K562 (cell line): ENCODE measurements around the gene COL8A2. TPM values are rescaled to one million over a fixed set of nuclear protein-coding genes. Genes with fewer than 3 reads are reported as not detected.
A peak's percentile ranks its signal among the peaks of the same experiment; 100 is the strongest.

Source experiments
- ARID4B ChIP-seq: sonication (generic); formaldehyde crosslinking; IDR thresholded peaks from 2 replicates; pipeline ENCODE4 v1.8.0; 2022; ENCODE audit warnings: mild to moderate bottlenecking, missing genetic modification reagents
- HMBOX1 ChIP-seq: sonication (generic); IDR thresholded peaks from 2 replicates; pipeline ENCODE4 v1.6.1; 2016
- HMGN3 ChIP-seq: IDR thresholded peaks from 2 replicates; pipeline ENCODE4 v1.6.1; 2011; ENCODE audit warnings: borderline replicate concordance, low read depth, mild to moderate bottlenecking, mixed read lengths, low read length; ENCODE audit not compliant: insufficient read length; ENCODE audit errors: extremely low read depth
- MECOM ChIP-seq: fragments of 250-450 bp; sonication (Bioruptor Pico); IDR thresholded peaks from 2 replicates; pipeline ENCODE4 v1.8.0; 2022; ENCODE audit warnings: inconsistent platforms
- NBN ChIP-seq: fragments of 450-650 bp; IDR thresholded peaks from 2 replicates; pipeline ENCODE4 v1.6.1; 2016; ENCODE audit warnings: low read depth, mild to moderate bottlenecking
- NFE2 ChIP-seq: IDR thresholded peaks from 2 replicates; pipeline ENCODE4 v1.6.1; 2014; ENCODE audit warnings: antibody characterized with exemption, low read depth
- PTRF ChIP-seq: fragments of 450-650 bp; IDR thresholded peaks from 2 replicates; pipeline ENCODE4 v1.6.1; 2016; ENCODE audit warnings: mild to moderate bottlenecking, missing genetic modification characterization, missing compliant biosample characterization
- RBFOX2 ChIP-seq: fragments of 200-400 bp; formaldehyde crosslinking; IDR thresholded peaks from 2 replicates; pipeline ENCODE4 v1.6.1; 2017; ENCODE audit warnings: low read depth, mild to moderate bottlenecking, low read length, moderate library complexity
- SRSF3 ChIP-seq: fragments of 200-400 bp; formaldehyde crosslinking; IDR thresholded peaks from 2 replicates; pipeline ENCODE4 v1.6.1; 2016; ENCODE audit warnings: mild to moderate bottlenecking, low read length, moderate library complexity; ENCODE audit not compliant: insufficient read depth
- TAF1 ChIP-seq: IDR thresholded peaks from 2 replicates; pipeline ENCODE4 v1.6.1; 2011; ENCODE audit warnings: mild to moderate bottlenecking, low read length, moderate library complexity; ENCODE audit not compliant: insufficient read depth, control insufficient read depth, severe bottlenecking; ENCODE audit errors: extremely low read depth
- TEAD1 ChIP-seq, 2 experiments: fragments of 450-650 bp in 1 of 2; sonication (generic) in 1 of 2; formaldehyde crosslinking; IDR thresholded peaks; 2 replicates each; pipeline versions ENCODE4 v1.4.0 to v1.8.0; 2020 to 2022; ENCODE audit warnings: mild to moderate bottlenecking in 2 of 2, missing genetic modification reagents in 1 of 2
- UBTF ChIP-seq, 2 experiments: IDR thresholded peaks; 2 replicates each; pipeline ENCODE4 v1.6.1; 2012; ENCODE audit warnings: improper control_type of control experiment in 2 of 2, low read depth in 2 of 2, low read length in 2 of 2, borderline replicate concordance in 1 of 2
- ZBED1 ChIP-seq: IDR thresholded peaks from 2 replicates; pipeline ENCODE4 v1.6.1; 2014
- ZNF347 ChIP-seq: fragments of 450-650 bp; formaldehyde crosslinking; IDR thresholded peaks from 2 replicates; pipeline ENCODE4 v1.4.0; 2020; ENCODE audit warnings: low read depth, mild to moderate bottlenecking, moderate library complexity
- polyA plus RNA-seq, 8 experiments: library from polyadenylated mRNA; depleted of rRNA in 4 of 8; stranded (reverse) in 5 of 8; unstranded in 3 of 8; fragments of >200 nt; fragmentation: Nextera tagmentation in 2 of 8; fragmentation: Illumina TruSeq in 1 of 8; extraction: Ambion mirVana in 2 of 8; extraction: Trizol in 1 of 8; gene quantifications; 2 replicates each; pipeline versions ENCODE4 v1.2.1 to v1.2.3, GENCODE V29; 2011 to 2014; ENCODE audit warnings: inconsistent platforms in 1 of 8, missing spikeins in 1 of 8
- total RNA-seq, 7 experiments: library from RNA; depleted of rRNA in 6 of 7; stranded (reverse); fragments of >200 nt in 6 of 7; fragmentation: Illumina TruSeq in 2 of 7; extraction: Trizol in 2 of 7; gene quantifications; 2 replicates each; pipeline versions ENCODE4 v1.2.1 to v1.2.3, GENCODE V29; 2011 to 2021; ENCODE audit warnings: low replicate concordance in 1 of 7

Gene COL8A2
- total and polyA plus RNA-seq, 9 of the 15 experiments (the other 6 are each of a cell fraction or from before 2014, with no cell fraction given), result 0.03 to 0.14 (median 0.04) TPM; not detected in 5

- TF ChIP-seq NBN, result 0 out of 2 replicates have a peak, but pooled peaks have one; percentile 32
- 0 out of 2 replicates have a peak, but pooled peaks have one; percentile 29 for TF ChIP-seq ARID4B (CRISPR knock-in tag)
- TF ChIP-seq TAF1, result peak; percentile 69
- no peak for TF ChIP-seq ZNF347
- TF ChIP-seq ZBED1, result no peak
- TF ChIP-seq TEAD1 (CRISPR knock-in tag; IDR thresholded peaks at IDR 0.05), result 0 out of 4 replicates have a peak, but pooled peaks of 1 of the 2 experiments have one; percentile 62
- 0 out of 2 replicates have a peak, but pooled peaks have one; percentile 14 for TF ChIP-seq HMBOX1
- TF ChIP-seq MECOM (CRISPR knock-in tag), result no peak
- 0 out of 4 replicates have a peak, but pooled peaks of 1 of the 2 experiments have one; percentile 51 for TF ChIP-seq UBTF (IDR thresholded peaks at IDR 0.05; ENCODE audit: borderline replicate concordance in 1 of 2, low read depth in 2 of 2, low read length in 2 of 2)
- no peak for TF ChIP-seq SRSF3
- TF ChIP-seq PTRF (tag), result no peak
- TF ChIP-seq RBFOX2, result peak; percentile 84
- peak; percentile 77 for TF ChIP-seq HMGN3
- TF ChIP-seq NFE2, result peak; percentile 89
Measured at GRCh38 chr1:36150296-36151133, 25.5 kb upstream of the COL8A2 start (continued).
